Keratinocyte (primary cell): ENCODE measurements around the gene CGB7.

Source experiments
- CTCF ChIP-seq, 3 experiments: IDR thresholded peaks in 1 of 3; conservative IDR thresholded peaks in 1 of 3; optimal IDR thresholded peaks in 1 of 3; 2 replicates in 2 of 3; 3 replicates in 1 of 3; pipeline versions ENCODE3 to v1.5.1; 2011; ENCODE audit warnings: low read length in 3 of 3, mild to moderate bottlenecking in 3 of 3, moderate library complexity in 2 of 3, control low read depth in 1 of 3, inconsistent platforms in 1 of 3; ENCODE audit not compliant: insufficient read depth in 2 of 3; ENCODE audit errors: extremely low read depth in 1 of 3
- EZH2 ChIP-seq: IDR thresholded peaks from one replicate; pipeline ENCODE4 v1.6.1; 2012; ENCODE audit warnings: inconsistent platforms, mild to moderate bottlenecking, low read length, moderate library complexity

GRCh38 chr19:49022116-49022515 lies 35.4 kb downstream of the CGB7 start:
- TF ChIP-seq CTCF (optimal IDR thresholded peaks at IDR 0.05 in 1 of 3, IDR thresholded peaks at IDR 0.05 in 1 of 3, conservative IDR thresholded peaks at IDR 0.05 in 1 of 3; ENCODE audit: extremely low read depth in 1 of 3, insufficient read depth in 2 of 3, low read length in 3 of 3) (no peak), EZH2 (no peak)
